Astrocyte (in vitro differentiated cells and primary cell): ENCODE results near the gene DDN. TPM values are rescaled to one million over a fixed set of nuclear protein-coding genes. Genes with fewer than 3 reads are reported as not detected.

ENCODE experiments used
- DNase-seq: peaks from one replicate; pipeline ENCODE4 v3.0.0-alpha.2; 2010; ENCODE audit warnings: low read depth
- FAIRE-seq: peaks from 2 replicates; lab custom pipeline; 2011; peaks lifted over from hg19 to GRCh38; lab: Jason Lieb, UNC
- H2AFZ ChIP-seq: 2 replicates; pipeline ENCODE4 v1.6.0; 2012; ENCODE audit warnings: low read depth, low read length, inconsistent platforms
- H3K27ac ChIP-seq: 2 replicates; pipeline ENCODE4 v1.5.1; 2011; ENCODE audit warnings: low read depth, low read length, inconsistent platforms
- H3K27me3 ChIP-seq: 2 replicates; pipeline ENCODE4 v1.6.0; 2011; ENCODE audit warnings: low read length, inconsistent platforms; ENCODE audit not compliant: insufficient read depth
- H3K36me3 ChIP-seq: 2 replicates; pipeline ENCODE4 v1.5.1; 2011; ENCODE audit warnings: low read length, inconsistent platforms; ENCODE audit not compliant: insufficient read depth
- H3K4me1 ChIP-seq: 2 replicates; pipeline ENCODE4 v1.5.1; 2011; ENCODE audit warnings: low read length, inconsistent platforms; ENCODE audit not compliant: insufficient read depth
- H3K4me2 ChIP-seq: 2 replicates; pipeline ENCODE4 v1.6.0; 2012; ENCODE audit warnings: low read length, inconsistent platforms
- H3K4me3 ChIP-seq: 2 replicates; pipeline ENCODE4 v1.5.1; 2011; ENCODE audit warnings: low read depth, mild to moderate bottlenecking, low read length, inconsistent platforms; ENCODE audit not compliant: insufficient read depth
- H3K79me2 ChIP-seq: 2 replicates; pipeline ENCODE4 v1.6.0; 2012; ENCODE audit warnings: mild to moderate bottlenecking, low read length, inconsistent platforms; ENCODE audit not compliant: insufficient read depth
- H3K9ac ChIP-seq: 2 replicates; pipeline ENCODE4 v1.6.0; 2012; ENCODE audit warnings: mild to moderate bottlenecking, low read length, inconsistent platforms
- H3K9me3 ChIP-seq: 2 replicates; pipeline ENCODE4 v1.5.1; 2012; ENCODE audit warnings: low read depth, mild to moderate bottlenecking, low read length, inconsistent platforms; ENCODE audit not compliant: insufficient read depth
- H4K20me1 ChIP-seq: 2 replicates; pipeline ENCODE4 v1.6.0; 2012; ENCODE audit warnings: low read length, inconsistent platforms; ENCODE audit not compliant: insufficient read depth
- H3K27ac Mint-ChIP-seq: one replicate; pipeline ENCODE4 v1.8.0; 2021; ENCODE audit warnings: mild to moderate bottlenecking, mixed read lengths; ENCODE audit not compliant: unreplicated experiment
- H3K27me3 Mint-ChIP-seq: one replicate; pipeline ENCODE4 v1.8.0; 2021; ENCODE audit warnings: low read depth, mixed read lengths; ENCODE audit not compliant: unreplicated experiment
- H3K36me3 Mint-ChIP-seq: one replicate; pipeline ENCODE4 v1.8.0; 2021; ENCODE audit warnings: low read depth, mixed read lengths; ENCODE audit not compliant: unreplicated experiment
- H3K4me1 Mint-ChIP-seq: one replicate; pipeline ENCODE4 v1.8.0; 2021; ENCODE audit warnings: low read depth, mixed read lengths; ENCODE audit not compliant: unreplicated experiment
- H3K4me3 Mint-ChIP-seq: one replicate; pipeline ENCODE4 v1.8.0; 2021; ENCODE audit warnings: mild to moderate bottlenecking, moderate library complexity, mixed read lengths; ENCODE audit not compliant: unreplicated experiment
- H3K9me3 Mint-ChIP-seq: one replicate; pipeline ENCODE4 v1.8.0; 2021; ENCODE audit warnings: mild to moderate bottlenecking, mixed read lengths; ENCODE audit not compliant: unreplicated experiment
- EZH2 ChIP-seq: IDR thresholded peaks from 2 replicates; pipeline ENCODE4 v1.6.1; 2012; ENCODE audit warnings: mild to moderate bottlenecking, low read length, inconsistent platforms; ENCODE audit not compliant: insufficient read depth
- total RNA-seq: library from RNA; stranded (reverse); gene quantifications from 2 replicates; pipeline ENCODE4 v1.2.1, GENCODE V29; 2021
- TF ChIP-seq, protein P1 (sequence below): IDR thresholded peaks from 2 replicates; pipeline ENCODE4 v1.5.1; 2011; ENCODE audit warnings: low read depth, mild to moderate bottlenecking, inconsistent platforms, low read length, moderate library complexity; ENCODE audit not compliant: insufficient read depth

The DDN gene
- total RNA-seq, 1 donor from 2014 or later: 0.50 TPM

DNA sequence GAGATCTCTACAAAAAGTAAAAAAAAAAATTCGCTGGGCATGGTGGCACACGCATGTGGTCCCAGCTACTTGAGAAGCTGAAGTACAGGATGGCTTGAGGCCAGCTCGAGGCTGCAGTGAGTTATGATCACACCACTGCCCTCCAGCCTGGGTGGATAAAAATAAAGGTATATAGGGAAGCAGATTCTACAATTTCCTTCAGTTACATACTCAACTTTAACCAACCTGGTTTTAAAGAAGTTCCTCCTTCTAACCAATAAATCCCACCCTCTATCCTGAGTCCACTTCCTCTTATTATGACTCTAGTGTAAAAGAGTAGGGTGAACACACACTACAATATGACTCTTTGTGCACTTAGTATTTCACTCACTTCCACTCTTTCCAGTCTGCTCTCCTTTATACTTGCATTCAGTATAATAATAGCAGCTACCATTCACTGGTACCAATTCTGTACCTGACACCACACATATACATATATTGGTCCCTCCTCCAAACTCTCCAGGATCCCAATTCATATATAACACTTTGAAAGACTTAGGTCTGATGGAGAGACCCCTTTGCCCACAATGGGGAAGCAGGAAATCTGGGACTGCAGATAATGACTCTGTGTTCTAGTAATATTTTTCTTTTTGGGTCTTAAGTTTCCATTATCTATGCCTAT is 44.2 kb downstream of the DDN start:
- Histone ChIP-seq H3K9ac (no peak overlapping the region), H3K9me3 (no peaks in the 10 kb centered on the region), H3K4me1 (peaks cover 15% of the 10 kb centered on the region), H3K36me3 (peaks cover 17% of the 10 kb centered on the region), H4K20me1 (peaks cover 63% of the 10 kb centered on the region), H3K4me2 (peak overlapping the region; percentile 93), H3K27me3 (no peaks in the 10 kb centered on the region), H3K79me2 (peaks cover 71% of the 10 kb centered on the region), H3K27ac (no peak overlapping the region), H3K4me3 (no peak overlapping the region), H2AFZ (no peak overlapping the region)
- Mint-ChIP-seq H3K4me1 (peaks cover 21% of the 10 kb centered on the region), H3K27ac (no peak overlapping the region), H3K27me3 (no peaks in the 10 kb centered on the region), H3K36me3 (peaks cover 7% of the 10 kb centered on the region), H3K9me3 (no peaks in the 10 kb centered on the region), H3K4me3 (peak overlapping the region; percentile 97)
- DNase-seq (no peak), FAIRE-seq (no peak)
- no peak for TF ChIP-seq EZH2
- TF ChIP-seq, protein P1, sequence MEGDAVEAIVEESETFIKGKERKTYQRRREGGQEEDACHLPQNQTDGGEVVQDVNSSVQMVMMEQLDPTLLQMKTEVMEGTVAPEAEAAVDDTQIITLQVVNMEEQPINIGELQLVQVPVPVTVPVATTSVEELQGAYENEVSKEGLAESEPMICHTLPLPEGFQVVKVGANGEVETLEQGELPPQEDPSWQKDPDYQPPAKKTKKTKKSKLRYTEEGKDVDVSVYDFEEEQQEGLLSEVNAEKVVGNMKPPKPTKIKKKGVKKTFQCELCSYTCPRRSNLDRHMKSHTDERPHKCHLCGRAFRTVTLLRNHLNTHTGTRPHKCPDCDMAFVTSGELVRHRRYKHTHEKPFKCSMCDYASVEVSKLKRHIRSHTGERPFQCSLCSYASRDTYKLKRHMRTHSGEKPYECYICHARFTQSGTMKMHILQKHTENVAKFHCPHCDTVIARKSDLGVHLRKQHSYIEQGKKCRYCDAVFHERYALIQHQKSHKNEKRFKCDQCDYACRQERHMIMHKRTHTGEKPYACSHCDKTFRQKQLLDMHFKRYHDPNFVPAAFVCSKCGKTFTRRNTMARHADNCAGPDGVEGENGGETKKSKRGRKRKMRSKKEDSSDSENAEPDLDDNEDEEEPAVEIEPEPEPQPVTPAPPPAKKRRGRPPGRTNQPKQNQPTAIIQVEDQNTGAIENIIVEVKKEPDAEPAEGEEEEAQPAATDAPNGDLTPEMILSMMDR: no peak

DNA sequence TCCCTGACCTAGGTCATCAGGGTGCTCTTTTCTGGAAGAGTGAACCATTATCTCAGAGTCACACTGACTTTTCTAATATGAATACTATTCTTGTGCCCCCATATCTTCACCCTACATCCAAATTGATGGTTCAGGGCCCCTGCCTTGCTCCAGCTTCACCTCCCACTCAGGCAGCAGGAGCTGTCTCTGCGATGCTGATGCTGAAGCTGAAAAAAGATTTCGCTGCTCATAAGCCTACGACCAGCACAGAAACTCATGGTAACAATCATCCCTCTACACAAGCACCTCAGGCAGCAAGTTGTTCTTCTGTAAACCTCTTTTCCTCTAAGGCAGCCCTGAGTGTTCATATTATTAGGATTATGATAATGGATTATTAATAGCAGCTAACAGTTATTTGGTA is 45.1 kb downstream of the DDN start:
- peaks cover 7% of the 10 kb centered on the region for H3K36me3 Mint-ChIP-seq
- FAIRE-seq (no peak), DNase-seq (no peak)
- no peak overlapping the region for H3K27ac Mint-ChIP-seq
- Histone ChIP-seq H3K79me2 (peaks cover 78% of the 10 kb centered on the region), H3K27me3 (no peaks in the 10 kb centered on the region), H3K4me1 (peaks cover 15% of the 10 kb centered on the region), H3K36me3 (peaks cover 17% of the 10 kb centered on the region), H2AFZ (no peak overlapping the region), H4K20me1 (peaks cover 70% of the 10 kb centered on the region), H3K9me3 (no peaks in the 10 kb centered on the region), H3K4me2 (no peak overlapping the region), H3K27ac (no peak overlapping the region), H3K9ac (no peak overlapping the region), H3K4me3 (no peak overlapping the region)
- H3K4me1 Mint-ChIP-seq: peaks cover 21% of the 10 kb centered on the region
- peak overlapping the region; percentile 57 for H3K4me3 Mint-ChIP-seq
- no peak for TF ChIP-seq EZH2
- TF ChIP-seq, protein P1: no peak
- no peaks in the 10 kb centered on the region for H3K27me3 Mint-ChIP-seq
- no peaks in the 10 kb centered on the region for H3K9me3 Mint-ChIP-seq

DNA sequence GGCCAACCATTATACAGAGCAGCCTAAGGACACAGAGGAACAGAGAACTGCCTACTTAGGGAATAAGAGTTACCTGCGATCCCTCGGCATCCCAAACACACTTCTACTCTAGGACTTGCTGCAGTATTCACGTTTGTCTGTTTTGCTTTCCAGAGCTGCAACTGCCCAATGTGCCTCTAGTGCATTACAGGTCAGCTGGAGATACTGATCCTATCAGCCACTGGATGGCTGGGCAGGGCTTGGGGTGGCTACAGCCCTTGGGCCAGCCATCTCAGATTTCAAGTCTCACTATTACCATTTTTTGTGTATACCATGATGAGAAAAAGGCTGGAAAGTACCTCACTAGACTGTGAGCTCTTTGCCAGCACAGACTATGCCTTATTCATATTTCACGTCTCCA is 46.5 kb downstream of the DDN start:
- Mint-ChIP-seq H3K36me3 (peaks cover 11% of the 10 kb centered on the region), H3K4me1 (peaks cover 21% of the 10 kb centered on the region), H3K27me3 (no peaks in the 10 kb centered on the region), H3K9me3 (no peaks in the 10 kb centered on the region), H3K27ac (no peak overlapping the region), H3K4me3 (no peak overlapping the region)
- DNase-seq (no peak), FAIRE-seq (no peak)
- H3K27ac ChIP-seq: no peak overlapping the region
- no peak overlapping the region for H3K4me2 ChIP-seq
- no peak overlapping the region for H3K4me3 ChIP-seq
- peaks cover 18% of the 10 kb centered on the region for H3K36me3 ChIP-seq
- H4K20me1 ChIP-seq: peaks cover 84% of the 10 kb centered on the region
- TF ChIP-seq, protein P1: no peak
- no peak for TF ChIP-seq EZH2
- peaks cover 11% of the 10 kb centered on the region for H3K4me1 ChIP-seq
- H2AFZ ChIP-seq: no peak overlapping the region
- H3K79me2 ChIP-seq: peaks cover 92% of the 10 kb centered on the region
- H3K27me3 ChIP-seq: no peaks in the 10 kb centered on the region
- no peak overlapping the region for H3K9ac ChIP-seq
- no peaks in the 10 kb centered on the region for H3K9me3 ChIP-seq
